CD8-positive, alpha-beta memory T cell (primary cell): Measurements from ENCODE around the gene BRME1. TPM values are rescaled to one million over a fixed set of nuclear protein-coding genes. Genes with fewer than 3 reads are reported as not detected.

Experiments used
- CTCF ChIA-PET: fragments of 350-600 bp; sonication (Branson Sonifier 250); formaldehyde crosslinking; loops from one replicate; lab custom pipeline; 2021; ENCODE audit warnings: antibody characterized with exemption; lab: Charles Lee
- POLR2A ChIA-PET: fragments of 350-600 bp; sonication (Branson Sonifier 250); formaldehyde crosslinking; loops from one replicate; lab custom pipeline; 2021; ENCODE audit warnings: antibody characterized with exemption; lab: Charles Lee
- DNase-seq, 5 donors: peaks; one replicate each; pipeline versions ENCODE4 v3.0.0 to v3.0.0-alpha.2; 2020 to 2022; ENCODE audit warnings: mixed read lengths in 1 of 5
- H3K27ac ChIP-seq: one replicate; pipeline ENCODE4 v1.7.0; 2013; ENCODE audit warnings: low read depth, mild to moderate bottlenecking, low read length, moderate library complexity
- H3K27me3 ChIP-seq: 2 replicates; pipeline ENCODE4 v1.7.0; 2013; ENCODE audit warnings: low read length, mild to moderate bottlenecking; ENCODE audit not compliant: insufficient read depth, poor library complexity, severe bottlenecking
- H3K36me3 ChIP-seq: 2 replicates; pipeline ENCODE4 v1.7.0; 2013; ENCODE audit warnings: mild to moderate bottlenecking, low read length, moderate library complexity; ENCODE audit not compliant: insufficient read depth
- H3K4me1 ChIP-seq: 2 replicates; pipeline ENCODE4 v1.7.0; 2013; ENCODE audit warnings: mild to moderate bottlenecking, low read length, moderate library complexity; ENCODE audit not compliant: insufficient read depth
- H3K4me3 ChIP-seq: 2 replicates; pipeline ENCODE4 v1.7.0; 2013; ENCODE audit warnings: mild to moderate bottlenecking, low read length
- H3K9me3 ChIP-seq: 2 replicates; pipeline ENCODE4 v1.7.0; 2013; ENCODE audit warnings: mild to moderate bottlenecking, low read length
- H3K27ac Mint-ChIP-seq, 8 donors: one replicate each; pipeline ENCODE4 v1.8.0; 2020 to 2021; ENCODE audit warnings: mixed read lengths in 8 of 8, mild to moderate bottlenecking in 6 of 8, inconsistent platforms in 3 of 8, moderate library complexity in 3 of 8
- H3K27me3 Mint-ChIP-seq, 2 donors: one replicate each; pipeline ENCODE4 v1.8.0; 2020 to 2021; ENCODE audit warnings: mixed read lengths in 2 of 2, mild to moderate bottlenecking in 1 of 2, moderate library complexity in 1 of 2
- H3K36me3 Mint-ChIP-seq, 3 donors: one replicate each; pipeline ENCODE4 v1.8.0; 2020 to 2021; ENCODE audit warnings: mixed read lengths in 3 of 3, inconsistent platforms in 1 of 3, mild to moderate bottlenecking in 1 of 3
- H3K4me1 Mint-ChIP-seq, 3 donors: one replicate each; pipeline ENCODE4 v1.8.0; 2020 to 2021; ENCODE audit warnings: mixed read lengths in 3 of 3, inconsistent platforms in 1 of 3, mild to moderate bottlenecking in 1 of 3
- H3K4me3 Mint-ChIP-seq, 7 donors: one replicate each; pipeline ENCODE4 v1.8.0; 2020 to 2021; ENCODE audit warnings: mixed read lengths in 7 of 7, mild to moderate bottlenecking in 6 of 7, moderate library complexity in 4 of 7, inconsistent platforms in 2 of 7
- H3K9me3 Mint-ChIP-seq, 5 donors: one replicate each; pipeline ENCODE4 v1.8.0; 2020 to 2022; ENCODE audit warnings: mixed read lengths in 5 of 5, mild to moderate bottlenecking in 3 of 5, moderate library complexity in 2 of 5, inconsistent platforms in 1 of 5
- polyA plus RNA-seq: library from polyadenylated mRNA; unstranded; fragments of 300-500 nt; fragmentation: Illumina TruSeq; gene quantifications from one replicate; pipeline ENCODE4 v1.2.3, GENCODE V29; 2021
- total RNA-seq, 2 experiments: library from RNA; stranded (reverse); gene quantifications; one replicate each; pipeline ENCODE4 v1.2.3, GENCODE V29; 2021

The BRME1 gene
- total and polyA plus RNA-seq, 3 experiments from 2014 or later, result 3.5 to 8.2 (median 6.8) TPM

DNA sequence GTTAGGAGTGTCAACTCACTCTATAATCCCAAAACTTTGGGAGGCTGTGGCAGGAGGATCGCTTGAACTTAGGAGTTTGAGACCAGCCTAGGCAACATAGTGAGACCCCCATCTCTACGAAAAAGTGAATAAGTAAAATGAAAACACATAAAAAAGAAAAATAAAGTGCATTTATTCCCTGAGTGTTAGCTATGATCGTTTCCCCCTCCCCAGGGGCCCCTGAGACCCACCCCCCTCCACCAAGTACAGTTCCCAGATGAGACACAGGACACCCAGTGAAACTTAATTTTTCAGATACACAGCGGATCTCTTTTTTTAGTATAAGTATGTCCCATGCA is 57.6 kb downstream of the BRME1 start:
- Histone ChIP-seq H3K27me3 (no peaks in the 10 kb centered on the region), H3K27ac (peak overlapping the region; percentile 100), H3K4me3 (no peak overlapping the region), H3K4me1 (peaks cover 56% of the 10 kb centered on the region), H3K9me3 (no peaks in the 10 kb centered on the region), H3K36me3 (no peaks in the 10 kb centered on the region)
- no peak for DNase-seq
- Mint-ChIP-seq H3K36me3 (peaks cover 0 to 4% (median 0%) of the 10 kb centered on the region in 3 donors), H3K27ac (peak overlapping the region; percentile 81 to 100 (median 98)), H3K4me3 (peak overlapping the region in 5 of 7 donors; percentile 33 to 83 (median 37)), H3K27me3 (peaks cover 0 to 13% of the 10 kb centered on the region in 2 donors), H3K9me3 (peaks cover 0 to 5% (median 0%) of the 10 kb centered on the region in 5 donors), H3K4me1 (peaks cover 37 to 73% (median 45%) of the 10 kb centered on the region in 3 donors)
- CTCF ChIA-PET, result interaction anchor here (0.9 to 8.2 kb wide), 6 partner anchors 14 to 101 kb away, joined by 3 to 73 read pairs (median 3); partner anchors contain the start of gene MRI1
- POLR2A ChIA-PET, result interaction anchor here (0.6 to 4.4 kb wide), 4 partner anchors 9 to 60 kb away, joined by 4 to 44 read pairs (median 34); no protein-coding TSS in a partner anchor

DNA sequence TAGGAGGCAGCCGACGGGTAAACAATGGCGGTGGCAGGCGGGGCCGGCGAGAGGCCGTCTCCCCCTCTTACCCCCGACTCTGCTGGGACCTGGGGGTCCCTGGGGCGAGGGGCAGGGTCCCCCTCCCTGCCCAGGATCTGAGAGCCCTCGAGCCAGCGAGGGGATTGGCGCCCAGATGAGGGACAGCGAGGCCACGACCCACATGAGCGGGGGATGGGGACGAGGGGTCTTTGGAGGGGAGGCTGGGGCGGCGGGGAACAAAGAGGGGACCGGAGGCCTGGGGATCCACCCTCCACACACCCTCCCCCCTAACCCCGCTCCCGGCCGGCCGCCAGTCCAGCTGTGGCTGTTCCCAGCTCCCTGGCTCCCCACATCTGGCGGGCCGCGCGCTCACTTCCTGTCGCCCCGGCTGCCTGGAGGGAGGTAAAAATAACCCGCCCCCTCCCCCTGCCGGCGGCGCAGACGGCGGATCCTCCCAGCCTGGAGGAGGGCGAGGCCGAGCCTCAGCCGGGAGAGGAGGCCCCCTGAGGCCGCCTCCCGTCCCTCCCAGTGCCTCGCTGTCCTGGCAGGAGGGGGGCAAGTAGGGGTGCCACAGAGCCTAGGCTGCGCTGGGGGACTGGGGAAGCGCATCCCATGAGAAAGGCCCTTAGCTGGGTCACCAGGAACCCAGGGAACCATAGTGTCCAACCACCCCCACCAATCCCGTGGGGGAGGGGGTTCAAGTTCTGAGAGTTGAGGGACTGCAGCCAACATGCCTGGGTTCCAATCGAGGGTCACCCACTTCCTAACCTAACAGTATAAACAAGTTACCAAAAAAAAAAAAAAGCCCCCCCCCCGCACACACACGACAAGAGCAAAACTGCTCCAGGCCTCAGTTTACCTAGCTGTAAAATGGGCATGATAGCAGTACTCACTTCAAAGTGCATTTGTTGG is 58.2 kb downstream of the BRME1 start:
- no peaks in the 10 kb centered on the region for H3K36me3 ChIP-seq
- Mint-ChIP-seq H3K4me3 (peak overlapping the region; percentile 83 to 92 (median 89)), H3K36me3 (peaks cover 0 to 5% (median 0%) of the 10 kb centered on the region in 3 donors), H3K27ac (peak overlapping the region; percentile 99 to 100 (median 100)), H3K4me1 (peaks cover 40 to 77% (median 45%) of the 10 kb centered on the region in 3 donors), H3K27me3 (peaks cover 0 to 15% of the 10 kb centered on the region in 2 donors), H3K9me3 (peaks cover 0 to 5% (median 0%) of the 10 kb centered on the region in 5 donors)
- POLR2A ChIA-PET, result interaction anchor here (0.6 to 4.4 kb wide), 7 partner anchors 8 to 59 kb away, joined by 3 to 44 read pairs (median 6); no protein-coding TSS in a partner anchor
- CTCF ChIA-PET, result interaction anchor here (0.9 to 8.2 kb wide), 6 partner anchors 11 to 100 kb away, joined by 3 to 73 read pairs (median 6); partner anchors contain the start of gene MRI1
- H3K27ac ChIP-seq, result peak overlapping the region; percentile 100
- peak; percentile 82 to 92 (median 83) for DNase-seq
- H3K4me3 ChIP-seq, result peak overlapping the region; percentile 70
- H3K9me3 ChIP-seq, result no peaks in the 10 kb centered on the region
- peaks cover 60% of the 10 kb centered on the region for H3K4me1 ChIP-seq
- H3K27me3 ChIP-seq, result no peaks in the 10 kb centered on the region

DNA sequence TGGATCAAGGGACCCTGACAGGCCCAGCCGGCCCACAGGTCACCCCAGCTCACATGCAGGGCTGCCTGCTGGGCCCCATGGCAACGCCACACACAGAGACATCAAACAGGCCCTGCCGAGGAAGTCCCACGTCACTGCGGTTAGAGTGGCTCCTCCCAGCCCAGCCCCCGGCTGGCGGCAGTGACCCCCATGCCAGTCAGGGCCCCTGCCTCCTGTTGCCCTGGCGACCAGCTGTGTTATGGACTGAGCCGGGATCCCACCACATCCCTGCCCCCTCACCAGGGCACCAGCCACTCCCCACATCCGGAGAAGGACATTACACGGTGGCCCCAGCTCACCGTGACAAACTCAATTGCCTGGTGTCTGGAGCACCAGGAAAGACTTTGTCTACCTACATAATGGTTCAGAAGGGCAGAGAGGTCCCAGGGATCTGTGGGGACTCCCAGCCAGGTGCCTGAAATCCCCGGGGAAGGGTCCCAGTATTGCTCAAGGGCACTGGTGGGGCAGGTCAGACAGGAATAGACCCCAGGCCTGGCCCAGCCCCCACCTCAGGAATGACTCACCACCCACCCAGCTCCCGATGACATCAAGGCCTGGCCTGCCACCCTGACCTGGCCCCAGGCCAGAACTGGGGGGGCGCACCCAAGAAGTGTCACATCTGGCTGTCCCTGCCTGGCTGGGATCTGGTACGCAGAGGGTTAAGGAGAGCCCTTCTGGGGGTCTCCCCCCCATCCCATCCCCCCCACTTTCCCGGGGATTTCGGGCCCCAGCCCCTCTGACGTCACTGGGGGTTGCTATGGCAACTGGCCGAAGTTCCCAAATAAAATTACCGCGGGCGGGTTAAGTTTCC is 59.1 kb downstream of the BRME1 start:
- Mint-ChIP-seq H3K4me3 (peak overlapping the region; percentile 83 to 92 (median 89)), H3K9me3 (peaks cover 0 to 5% (median 0%) of the 10 kb centered on the region in 5 donors), H3K27me3 (peaks cover 0 to 18% of the 10 kb centered on the region in 2 donors), H3K36me3 (peaks cover 0 to 10% (median 0%) of the 10 kb centered on the region in 3 donors), H3K4me1 (peaks cover 43 to 81% (median 45%) of the 10 kb centered on the region in 3 donors), H3K27ac (peak overlapping the region; percentile 99 to 100 (median 100))
- peak; percentile 94 to 100 (median 99) for DNase-seq
- Histone ChIP-seq H3K9me3 (no peaks in the 10 kb centered on the region), H3K4me3 (peak overlapping the region; percentile 70), H3K27me3 (no peaks in the 10 kb centered on the region), H3K4me1 (peaks cover 62% of the 10 kb centered on the region), H3K36me3 (no peaks in the 10 kb centered on the region), H3K27ac (peak overlapping the region; percentile 100)
- ChIA-PET POLR2A (interaction anchor here (0.5 to 4.4 kb wide), 15 partner anchors 9 to 243 kb away, joined by 3 to 44 read pairs (median 4); partner anchors contain the start of genes C19orf53 and IL27RA), CTCF (interaction anchor here (1.1 to 8.2 kb wide), 5 partner anchors 10 to 82 kb away, joined by 3 to 73 read pairs (median 9); partner anchors contain the start of genes MRI1 and ZSWIM4)

DNA sequence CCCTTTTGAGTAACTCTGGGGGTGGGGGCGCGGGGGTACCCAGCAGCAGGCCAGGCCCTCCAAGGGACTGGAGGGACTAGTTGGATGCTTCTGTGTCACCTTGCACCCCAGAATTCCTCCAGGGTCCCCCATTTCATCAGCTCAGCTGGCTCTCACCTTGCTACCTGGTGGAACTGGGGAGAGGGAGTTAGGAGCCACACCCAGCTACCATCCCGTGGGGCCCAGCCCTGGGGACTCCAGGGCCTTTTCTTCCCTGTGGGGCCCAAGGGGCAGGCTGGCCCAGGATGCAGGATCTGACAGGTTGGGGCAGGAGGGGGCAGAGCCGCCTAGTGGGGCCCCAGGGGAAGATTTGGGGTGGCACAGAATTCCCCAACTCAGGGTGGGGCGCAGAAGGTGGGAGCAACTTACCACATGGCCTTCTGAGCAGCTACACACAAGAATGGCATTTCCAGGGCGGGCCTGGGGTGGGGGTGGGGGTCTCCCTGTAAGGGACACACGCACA is 61.7 kb downstream of the BRME1 start:
- H3K27me3 Mint-ChIP-seq, result peaks cover 0 to 37% of the 10 kb centered on the region in 2 donors
- H3K4me3 ChIP-seq, result no peak overlapping the region
- no peaks in the 10 kb centered on the region for H3K9me3 ChIP-seq
- peaks cover 0 to 29% (median 2%) of the 10 kb centered on the region in 3 donors for H3K36me3 Mint-ChIP-seq
- no peaks in the 10 kb centered on the region for H3K36me3 ChIP-seq
- peaks cover 78% of the 10 kb centered on the region for H3K4me1 ChIP-seq
- H3K27ac Mint-ChIP-seq, result peak overlapping the region; percentile 96 to 100 (median 99)
- H3K4me1 Mint-ChIP-seq, result peaks cover 51 to 83% (median 54%) of the 10 kb centered on the region in 3 donors
- ChIA-PET CTCF (no interaction called here), POLR2A (interaction anchor here (4.2 kb wide), 1 partner anchor 8 kb away, joined by 44 read pairs; no protein-coding TSS in a partner anchor)
- H3K4me3 Mint-ChIP-seq, result peak overlapping the region; percentile 26 to 95 (median 39)
- no peak for DNase-seq
- peaks cover 0 to 6% (median 0%) of the 10 kb centered on the region in 5 donors for H3K9me3 Mint-ChIP-seq
- H3K27ac ChIP-seq, result peak overlapping the region; percentile 38
- H3K27me3 ChIP-seq, result no peaks in the 10 kb centered on the region

DNA sequence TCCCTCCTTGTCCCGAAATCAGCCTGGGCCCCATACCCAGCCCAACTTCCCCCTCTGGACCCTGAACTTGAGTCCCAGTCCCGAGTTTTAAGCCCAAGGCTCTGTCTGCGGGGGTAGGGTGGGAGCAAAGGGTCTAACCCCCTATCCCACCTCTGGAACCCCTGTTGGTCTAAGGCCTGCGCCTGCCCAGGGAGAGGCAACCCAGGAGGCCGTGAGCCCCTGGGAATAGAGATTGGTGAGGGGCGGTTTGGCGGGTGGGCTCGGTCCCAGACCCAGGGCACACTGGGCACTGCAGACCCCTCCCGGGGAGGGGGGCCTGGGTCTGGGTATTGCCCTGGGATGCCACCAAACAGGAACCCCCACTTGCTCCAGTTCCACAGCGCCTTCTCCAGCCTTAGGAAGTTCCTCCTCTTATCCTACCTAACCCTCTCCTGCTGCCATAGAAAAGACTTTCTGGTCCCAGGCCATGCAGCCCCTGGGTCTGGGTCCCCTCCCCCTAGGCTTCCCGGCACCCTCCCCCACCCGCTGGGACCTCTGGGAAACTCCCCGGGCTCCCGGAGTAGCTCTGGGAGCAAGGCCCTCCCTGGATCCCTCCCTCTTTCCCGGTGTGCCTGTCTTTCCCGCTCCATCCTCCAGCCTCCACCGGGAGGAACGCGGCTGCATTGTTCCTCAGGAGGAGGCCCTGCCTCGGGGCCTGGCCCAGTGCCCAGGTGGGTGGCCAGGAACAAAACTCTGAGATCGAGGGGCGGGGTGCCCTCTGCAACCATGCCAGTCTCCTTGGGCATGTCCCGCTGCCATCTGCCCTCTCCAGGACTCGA is 62.6 kb downstream of the BRME1 start:
- no peaks in the 10 kb centered on the region for H3K9me3 ChIP-seq
- H3K9me3 Mint-ChIP-seq, result peaks cover 0 to 6% (median 0%) of the 10 kb centered on the region in 5 donors
- peaks cover 85% of the 10 kb centered on the region for H3K4me1 ChIP-seq
- peak overlapping the region; percentile 83 to 95 (median 90) for H3K4me3 Mint-ChIP-seq
- H3K27ac ChIP-seq, result peak overlapping the region; percentile 99
- peaks cover 0 to 36% (median 2%) of the 10 kb centered on the region in 3 donors for H3K36me3 Mint-ChIP-seq
- POLR2A ChIA-PET, result no interaction called here
- H3K27me3 ChIP-seq, result no peaks in the 10 kb centered on the region
- peak overlapping the region; percentile 96 to 100 (median 99) for H3K27ac Mint-ChIP-seq
- CTCF ChIA-PET, result no interaction called here
- peaks cover 52 to 83% (median 55%) of the 10 kb centered on the region in 3 donors for H3K4me1 Mint-ChIP-seq
- H3K4me3 ChIP-seq, result peak overlapping the region; percentile 28
- H3K27me3 Mint-ChIP-seq, result peaks cover 0 to 41% of the 10 kb centered on the region in 2 donors
- no peaks in the 10 kb centered on the region for H3K36me3 ChIP-seq
- no peak for DNase-seq

DNA sequence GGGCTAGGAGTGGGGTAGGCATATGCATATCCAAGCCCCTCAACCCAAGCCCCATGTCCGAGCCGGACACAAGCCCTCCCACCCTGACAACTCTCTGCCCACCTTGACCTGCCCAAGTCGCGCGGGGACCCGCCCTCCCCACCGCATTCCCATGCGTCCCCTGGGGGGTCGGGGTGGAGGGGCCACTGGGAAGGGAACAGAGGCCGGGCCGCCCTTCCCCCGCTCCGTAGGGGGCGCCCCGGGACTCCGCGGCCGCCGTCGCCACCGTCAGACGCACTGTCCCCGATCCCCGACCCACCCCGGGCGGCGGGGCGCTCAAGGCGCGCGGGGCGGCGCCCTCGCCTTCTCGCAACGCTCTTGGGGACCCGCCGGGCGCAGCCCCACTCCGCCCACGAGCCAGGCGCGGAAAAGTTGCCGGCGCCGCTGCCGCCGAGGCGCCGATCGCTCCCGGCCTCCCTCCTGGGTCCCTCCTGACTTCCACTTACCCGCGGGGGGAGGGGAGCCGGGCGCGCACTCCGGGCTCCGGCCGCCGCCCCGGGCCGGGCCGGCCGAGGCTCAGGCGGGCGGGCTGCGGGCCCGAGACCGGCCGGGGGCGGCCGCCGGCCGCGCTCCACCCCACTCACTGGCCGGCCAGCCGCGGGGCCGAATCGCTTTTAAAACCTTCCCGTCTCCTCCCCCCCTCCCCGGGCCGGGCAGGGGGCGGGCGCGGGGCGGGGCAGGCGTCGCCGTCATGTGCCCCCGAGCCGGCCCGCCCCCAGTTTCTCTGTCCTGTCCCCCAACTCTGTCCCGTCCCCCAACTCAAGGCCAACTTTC is 63.4 kb downstream of the BRME1 start:
- Histone ChIP-seq H3K27ac (peak overlapping the region; percentile 99), H3K4me3 (peak overlapping the region; percentile 86), H3K36me3 (no peaks in the 10 kb centered on the region), H3K9me3 (no peaks in the 10 kb centered on the region), H3K4me1 (peaks cover 86% of the 10 kb centered on the region), H3K27me3 (no peaks in the 10 kb centered on the region)
- POLR2A ChIA-PET, result interaction anchor here (1.3 to 3.0 kb wide), 5 partner anchors 8 to 95 kb away, joined by 4 to 15 read pairs (median 5); partner anchors contain the start of gene ZSWIM4
- Mint-ChIP-seq H3K4me3 (peak overlapping the region; percentile 92 to 98 (median 94)), H3K27ac (peak overlapping the region; percentile 97 to 100 (median 100)), H3K4me1 (peaks cover 56 to 83% (median 61%) of the 10 kb centered on the region in 3 donors), H3K36me3 (peaks cover 0 to 36% (median 2%) of the 10 kb centered on the region in 3 donors), H3K9me3 (peaks cover 0 to 9% (median 0%) of the 10 kb centered on the region in 5 donors), H3K27me3 (peaks cover 0 to 45% of the 10 kb centered on the region in 2 donors)
- CTCF ChIA-PET, result interaction anchor here (0.7 to 7.6 kb wide), 2 partner anchors 19 to 55 kb away, joined by 3 to 53 read pairs; no protein-coding TSS in a partner anchor
- DNase-seq, result peak; percentile 74 to 86 (median 77)
